Ectodermal cell (in vitro differentiated cells): Measurements from ENCODE around the gene OSBPL8.
"Not testable (repeated sequence)": the region's sequence is repeated elsewhere in the genome, so short reads cannot be mapped to it uniquely, and the experiment has no call there.

Experiments used
- H3K27ac ChIP-seq: 2 replicates; pipeline ENCODE4 v1.7.0; 2013; ENCODE audit warnings: mild to moderate bottlenecking, low read depth, low read length; ENCODE audit not compliant: insufficient read depth, poor library complexity, severe bottlenecking
- H3K27me3 ChIP-seq: 2 replicates; pipeline ENCODE4 v1.7.0; 2013; ENCODE audit warnings: mild to moderate bottlenecking, low read length; ENCODE audit not compliant: insufficient read depth, control insufficient read depth, poor library complexity, severe bottlenecking
- H3K36me3 ChIP-seq: one replicate; pipeline ENCODE4 v1.7.0; 2013; ENCODE audit warnings: low read length; ENCODE audit not compliant: control insufficient read depth, insufficient read depth
- H3K4me1 ChIP-seq: one replicate; pipeline ENCODE4 v1.7.0; 2013; ENCODE audit warnings: low read length; ENCODE audit not compliant: control insufficient read depth, insufficient read depth
- H3K4me3 ChIP-seq: 2 replicates; pipeline ENCODE4 v1.7.0; 2013; ENCODE audit warnings: low read depth, low read length, control low read depth; ENCODE audit not compliant: insufficient read depth
- H3K9me3 ChIP-seq: 2 replicates; pipeline ENCODE4 v1.7.0; 2013; ENCODE audit warnings: mild to moderate bottlenecking, low read length, moderate library complexity; ENCODE audit not compliant: control insufficient read depth
- WGBS, 2 experiments: methylation state at CpG; one replicate each; pipeline ENCODE4 v1.1.7; 2013; ENCODE audit warnings: missing lambda C conversion rate in 2 of 2; 5-methylcytosine and 5-hydroxymethylcytosine counted together

The OSBPL8 gene

GRCh38 chr12:76346798-76347420, 212.7 kb downstream of the OSBPL8 start:
- H3K4me1 ChIP-seq, result peaks cover 4% of the 10 kb centered on the region
- H3K27me3 ChIP-seq, result no peaks in the 10 kb centered on the region
- peak overlapping the region; percentile 83 for H3K4me3 ChIP-seq
- WGBS, 2 experiments, result 83 to 90% methylated on average over 4 of the region's 4 CpGs
- H3K36me3 ChIP-seq, result no peaks in the 10 kb centered on the region
- no peaks in the 10 kb centered on the region for H3K9me3 ChIP-seq
- H3K27ac ChIP-seq, result no peak overlapping the region

- Histone ChIP-seq H3K4me1 (peaks cover 4% of the 10 kb centered on the region), H3K9me3 (no peaks in the 10 kb centered on the region), H3K36me3 (no peaks in the 10 kb centered on the region), H3K4me3 (no peak overlapping the region), H3K27ac (no peak overlapping the region), H3K27me3 (no peaks in the 10 kb centered on the region)
- WGBS, 2 experiments, result 89 to 90% methylated on average over 3 to 4 of the region's 4 CpGs
Observed at GRCh38 chr12:76346236-76346635, 213.3 kb downstream of the OSBPL8 start.

DNA sequence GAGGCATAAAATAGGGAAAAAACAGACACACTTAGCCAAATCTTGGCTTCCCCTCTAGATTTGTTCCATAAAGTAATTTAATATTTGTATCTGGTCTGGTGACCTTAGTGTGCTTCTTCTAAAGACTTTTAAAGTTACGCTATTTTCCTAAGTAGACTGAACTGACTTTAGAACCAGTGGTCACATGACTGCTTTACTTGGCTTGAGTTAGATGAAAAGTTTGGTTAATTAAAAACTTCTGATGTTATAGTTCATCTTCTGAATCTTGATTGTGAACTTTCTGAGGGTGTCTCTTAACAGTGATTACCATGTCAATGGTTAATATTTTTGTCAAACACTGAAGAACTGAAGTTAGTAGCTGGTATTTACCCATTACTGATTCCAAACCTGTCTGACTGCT, 214.0 kb downstream of the OSBPL8 start:
- 100% methylated on average over 1 of the region's 1 CpG for WGBS, 2 experiments
- Histone ChIP-seq H3K27me3 (no peaks in the 10 kb centered on the region), H3K9me3 (no peaks in the 10 kb centered on the region), H3K27ac (no peak overlapping the region), H3K36me3 (no peaks in the 10 kb centered on the region), H3K4me1 (peaks cover 4% of the 10 kb centered on the region), H3K4me3 (no peak overlapping the region)

DNA sequence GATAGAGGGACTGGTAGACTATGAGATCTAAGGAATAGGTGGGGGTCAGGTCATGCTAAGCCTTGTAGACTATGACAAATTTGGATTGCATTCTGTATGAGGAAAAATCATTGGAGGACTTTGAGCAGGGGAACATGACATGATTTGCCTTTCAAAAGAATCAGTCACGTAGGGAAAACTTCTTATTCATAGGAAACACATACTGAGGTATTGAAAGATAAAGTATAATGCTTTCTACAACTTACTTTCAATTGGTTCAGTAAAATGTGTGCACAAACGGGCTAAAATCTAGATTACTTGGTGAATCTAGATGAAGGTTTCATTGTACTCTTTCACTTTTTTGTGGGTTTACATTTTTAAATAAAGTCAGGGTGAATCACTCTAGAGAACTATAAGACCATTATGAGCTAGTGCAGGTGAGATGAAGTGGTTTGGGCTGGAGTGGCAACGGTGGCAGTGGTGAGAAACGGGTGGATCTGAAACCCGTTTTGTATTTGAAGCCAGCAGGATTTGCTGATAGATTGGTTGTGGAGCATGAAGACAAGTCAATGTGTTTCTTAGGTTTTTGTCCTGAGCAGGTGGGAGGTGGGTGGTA, 218.0 kb downstream of the OSBPL8 start:
- no peaks in the 10 kb centered on the region for H3K9me3 ChIP-seq
- no peaks in the 10 kb centered on the region for H3K36me3 ChIP-seq
- H3K4me1 ChIP-seq, result no peaks in the 10 kb centered on the region
- no peak overlapping the region for H3K4me3 ChIP-seq
- H3K27ac ChIP-seq, result no peak overlapping the region
- no peaks in the 10 kb centered on the region for H3K27me3 ChIP-seq
- 89 to 90% methylated on average over 4 to 5 of the region's 5 CpGs for WGBS, 2 experiments

GRCh38 chr12:76340680-76341435, 218.7 kb downstream of the OSBPL8 start:
- Histone ChIP-seq H3K27me3 (no peaks in the 10 kb centered on the region), H3K36me3 (no peaks in the 10 kb centered on the region), H3K9me3 (no peaks in the 10 kb centered on the region), H3K4me1 (no peaks in the 10 kb centered on the region), H3K27ac (no peak overlapping the region), H3K4me3 (no peak overlapping the region)
- WGBS, 2 experiments, result 92 to 96% methylated on average over 9 of the region's 9 CpGs

- H3K4me3 ChIP-seq, result no peak overlapping the region
- H3K4me1 ChIP-seq, result peaks cover 7% of the 10 kb centered on the region
- H3K27ac ChIP-seq, result no peak overlapping the region
- H3K36me3 ChIP-seq, result no peaks in the 10 kb centered on the region
- H3K9me3 ChIP-seq, result no peaks in the 10 kb centered on the region
- 91 to 93% methylated on average over 3 of the region's 3 CpGs for WGBS, 2 experiments
- no peaks in the 10 kb centered on the region for H3K27me3 ChIP-seq
Observed at GRCh38 chr12:76337583-76337982, 222.0 kb downstream of the OSBPL8 start.

DNA sequence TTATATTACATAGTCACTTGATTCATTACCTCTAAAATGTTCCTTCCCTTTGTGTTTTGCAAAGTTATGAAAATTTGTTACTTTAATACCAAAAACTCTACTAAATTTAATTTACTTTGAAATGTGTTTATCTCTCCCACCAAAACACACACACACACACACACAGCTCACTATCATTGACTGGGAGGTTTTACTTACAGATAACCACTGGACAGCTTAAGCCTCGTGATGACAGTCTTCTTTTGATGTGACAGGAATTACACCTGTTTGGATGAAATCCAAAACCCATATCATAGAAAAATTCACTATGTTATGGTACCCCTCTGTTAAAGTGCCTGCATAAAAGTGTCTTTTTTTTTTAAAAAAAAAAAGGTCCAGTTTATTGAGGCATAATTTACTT, 227.0 kb downstream of the OSBPL8 start:
- H3K36me3 ChIP-seq, result no peaks in the 10 kb centered on the region
- no peaks in the 10 kb centered on the region for H3K27me3 ChIP-seq
- H3K4me1 ChIP-seq, result peaks cover 7% of the 10 kb centered on the region
- H3K4me3 ChIP-seq, result no peak overlapping the region
- WGBS, 2 experiments, result 80 to 93% methylated on average over 1 of the region's 1 CpG
- H3K27ac ChIP-seq, result no peak overlapping the region
- no peaks in the 10 kb centered on the region for H3K9me3 ChIP-seq

- Histone ChIP-seq H3K4me3 (no peak overlapping the region), H3K36me3 (no peaks in the 10 kb centered on the region), H3K27ac (no peak overlapping the region), H3K4me1 (no peaks in the 10 kb centered on the region), H3K27me3 (no peaks in the 10 kb centered on the region), H3K9me3 (no peaks in the 10 kb centered on the region)
- 91 to 98% methylated on average over 5 of the region's 5 CpGs for WGBS, 2 experiments
Observed at GRCh38 chr12:76329606-76330005, 230.0 kb downstream of the OSBPL8 start.

GRCh38 chr12:76329159-76329558, 230.4 kb downstream of the OSBPL8 start:
- H3K27me3 ChIP-seq, result no peaks in the 10 kb centered on the region
- H3K27ac ChIP-seq, result no peak overlapping the region
- 83 to 89% methylated on average over 2 of the region's 2 CpGs for WGBS, 2 experiments
- no peak overlapping the region for H3K4me3 ChIP-seq
- H3K36me3 ChIP-seq, result no peaks in the 10 kb centered on the region
- no peaks in the 10 kb centered on the region for H3K9me3 ChIP-seq
- no peaks in the 10 kb centered on the region for H3K4me1 ChIP-seq

DNA sequence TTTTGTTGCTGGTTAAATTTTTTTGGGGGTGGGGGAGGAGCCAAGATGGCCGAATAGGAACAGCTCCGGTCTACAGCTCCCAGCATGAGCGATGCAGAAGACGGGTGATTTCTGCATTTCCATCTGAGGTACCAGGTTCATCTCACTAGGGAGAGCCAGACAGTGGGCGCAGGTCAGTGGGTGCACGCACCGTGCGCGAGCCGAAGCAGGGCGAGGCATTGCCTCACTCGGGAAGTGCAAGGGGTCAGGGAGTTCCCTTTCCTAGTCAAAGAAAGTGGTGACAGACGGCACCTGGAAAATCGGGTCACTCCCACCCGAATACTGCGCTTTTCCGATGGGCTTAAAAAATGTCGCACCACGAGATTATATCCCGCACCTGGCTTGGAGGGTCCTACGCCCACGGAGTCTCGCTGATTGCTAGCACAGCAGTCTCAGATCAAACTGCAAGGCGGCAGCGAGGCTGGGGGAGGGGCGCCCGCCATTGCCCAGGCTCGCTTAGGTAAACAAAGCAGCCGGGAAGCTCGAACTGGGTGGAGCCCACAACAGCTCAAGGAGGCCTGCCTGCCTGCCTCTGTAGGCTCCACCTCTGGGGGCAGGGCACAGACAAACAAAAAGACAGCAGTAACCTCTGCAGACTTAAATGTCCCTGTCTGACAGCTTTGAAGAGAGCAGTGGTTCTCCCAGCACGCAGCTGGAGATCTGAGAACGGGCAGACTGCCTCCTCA, 239.8 kb downstream of the OSBPL8 start:
- H3K36me3 ChIP-seq, H3K4me1 ChIP-seq, H3K27ac ChIP-seq, H3K9me3 ChIP-seq, H3K4me3 ChIP-seq, H3K27me3 ChIP-seq: not testable (repeated sequence)
- WGBS, 2 experiments, result 39 to 41% methylated on average over 30 of the region's 32 CpGs
